ENCODE results near the gene ZNF300. TPM values are rescaled to one million over a fixed set of nuclear protein-coding genes. Genes with fewer than 3 reads are reported as not detected.
"Not testable (repeated sequence)": the region's sequence is repeated elsewhere in the genome, so short reads cannot be mapped to it uniquely, and the experiment has no call there.

ZNF300 gene
- total RNA-seq, 1 donor from 2014 or later: 4.0 TPM

GRCh38 chr5:150895431-150896428 is 9.1 kb downstream of the ZNF300 start:
- no peak for DNase-seq (ENCODE audit: low spot score)
- H3K4me3 Mint-ChIP-seq (ENCODE audit: unreplicated experiment): no peak overlapping the region
- H3K9me3 Mint-ChIP-seq (ENCODE audit: low read depth): peaks cover 87% of the 10 kb centered on the region

GRCh38 chr5:150879358-150879757 is 25.4 kb downstream of the ZNF300 start:
- H3K4me3 Mint-ChIP-seq (ENCODE audit: unreplicated experiment): no peak overlapping the region
- peaks cover 1% of the 10 kb centered on the region for H3K36me3 Mint-ChIP-seq (ENCODE audit: low read depth)
- no peak for DNase-seq (ENCODE audit: low spot score)
- H3K9me3 Mint-ChIP-seq (ENCODE audit: low read depth): peaks cover 38% of the 10 kb centered on the region
- no peaks in the 10 kb centered on the region for H3K27me3 Mint-ChIP-seq (ENCODE audit: low read depth)
- H3K27ac Mint-ChIP-seq (ENCODE audit: unreplicated experiment): no peak overlapping the region
- TF ChIP-seq CTCF (IDR thresholded peaks at IDR 0.05): no peak
- no peaks in the 10 kb centered on the region for H3K4me1 Mint-ChIP-seq (ENCODE audit: low read depth)

More at GRCh38 chr5:150895431-150896428, 9.1 kb downstream of the ZNF300 start:
- no peak for TF ChIP-seq CTCF (IDR thresholded peaks at IDR 0.05)
- H3K27ac Mint-ChIP-seq (ENCODE audit: unreplicated experiment): no peak overlapping the region
- no peaks in the 10 kb centered on the region for H3K27me3 Mint-ChIP-seq (ENCODE audit: low read depth)
- peaks cover 56% of the 10 kb centered on the region for H3K36me3 Mint-ChIP-seq (ENCODE audit: low read depth)
- no peaks in the 10 kb centered on the region for H3K4me1 Mint-ChIP-seq (ENCODE audit: low read depth)

- TF ChIP-seq CTCF (IDR thresholded peaks at IDR 0.05): no peak
- Mint-ChIP-seq H3K4me1 (ENCODE audit: low read depth) (no peaks in the 10 kb centered on the region), H3K36me3 (ENCODE audit: low read depth) (no peaks in the 10 kb centered on the region), H3K27ac (ENCODE audit: unreplicated experiment) (no peak overlapping the region), H3K27me3 (ENCODE audit: low read depth) (peaks cover 11% of the 10 kb centered on the region), H3K9me3 (ENCODE audit: low read depth) (peaks cover 39% of the 10 kb centered on the region), H3K4me3 (ENCODE audit: unreplicated experiment) (no peak overlapping the region)
- no peak for DNase-seq (ENCODE audit: low spot score)
These were observed 42.7 kb downstream of the ZNF300 start for GRCh38 chr5:150862070-150862469.

- no peak for DNase-seq (ENCODE audit: low spot score)
- TF ChIP-seq CTCF (IDR thresholded peaks at IDR 0.05): no peak
- Mint-ChIP-seq H3K9me3 (ENCODE audit: low read depth) (peaks cover 28% of the 10 kb centered on the region), H3K36me3 (ENCODE audit: low read depth) (no peaks in the 10 kb centered on the region), H3K4me1 (ENCODE audit: low read depth) (no peaks in the 10 kb centered on the region), H3K27ac (ENCODE audit: unreplicated experiment) (no peak overlapping the region), H3K27me3 (ENCODE audit: low read depth) (peaks cover 11% of the 10 kb centered on the region), H3K4me3 (ENCODE audit: unreplicated experiment) (no peak overlapping the region)
These were observed 44.4 kb downstream of the ZNF300 start for GRCh38 chr5:150860246-150860821.

GRCh38 chr5:150856700-150857099 is 48.1 kb downstream of the ZNF300 start:
- not testable (repeated sequence) for H3K4me3 Mint-ChIP-seq (ENCODE audit: unreplicated experiment); H3K27ac Mint-ChIP-seq (ENCODE audit: unreplicated experiment); DNase-seq (ENCODE audit: low spot score); H3K4me1 Mint-ChIP-seq (ENCODE audit: low read depth); H3K36me3 Mint-ChIP-seq (ENCODE audit: low read depth)
- peaks cover 13% of the 10 kb centered on the region for H3K9me3 Mint-ChIP-seq (ENCODE audit: low read depth)
- peaks cover 16% of the 10 kb centered on the region for H3K27me3 Mint-ChIP-seq (ENCODE audit: low read depth)

Measured in chondrocyte (in vitro differentiated cells).